HepG2 (cell line): ENCODE results near the gene CPZ. TPM values are rescaled to one million over a fixed set of nuclear protein-coding genes. Genes with fewer than 3 reads are reported as not detected.

Experiments used
- ATAC-seq: fragments of 200-7000 bp; cut with Tn5 transposase; 3 replicates; pipeline ENCODE4 v1.9.1; 2020; ENCODE audit warnings: mild to moderate bottlenecking, moderate library complexity
- BruUV-seq: library from RNA; stranded (reverse); fragments of 400-500 nt; replicated peaks from 2 replicates; lab custom pipeline; 2021; lab: Mats Ljungman, UMichigan
- CTCF ChIA-PET: fragments of 300-600 bp; formaldehyde crosslinking; extraction: SDS; loops from one replicate; lab custom pipeline; 2021; ENCODE audit warnings: low total read pairs, inconsistent platforms, low intra/inter-chr PET ratio; lab: Yijun Ruan, JAX
- POLR2A ChIA-PET: fragments of 350-600 bp; sonication (Branson Sonifier 250); formaldehyde crosslinking; loops from one replicate; lab custom pipeline; 2020; ENCODE audit warnings: antibody characterized with exemption, inconsistent platforms; lab: Yijun Ruan, JAX
- DNase-seq: peaks from one replicate; pipeline ENCODE4 v3.0.0-alpha.2; 2015; ENCODE audit warnings: low spot score
- FAIRE-seq: peaks from 3 replicates; lab custom pipeline; 2011; peaks lifted over from hg19 to GRCh38; lab: Jason Lieb, UNC
- H2AFZ ChIP-seq: one replicate; pipeline ENCODE4 v1.6.1; 2011; ENCODE audit warnings: low read length, inconsistent platforms
- H3K27ac ChIP-seq: fragments of 300-600 bp; 3 replicates; pipeline ENCODE4 v1.8.0; 2011; ENCODE audit warnings: mixed run types, mild to moderate bottlenecking, mixed read lengths, low read length, inconsistent platforms; ENCODE audit not compliant: insufficient read depth; ENCODE audit errors: extremely low read length
- H3K27me3 ChIP-seq, 2 experiments: fragments of 200-600 bp in 1 of 2; 2 replicates in 1 of 2; 3 replicates in 1 of 2; pipeline versions ENCODE4 v1.6.0 to v1.8.0; 2011; ENCODE audit warnings: low read length in 2 of 2, mild to moderate bottlenecking in 2 of 2, moderate library complexity in 2 of 2, inconsistent platforms in 1 of 2; ENCODE audit not compliant: insufficient read depth in 2 of 2, control insufficient read depth in 1 of 2
- H3K36me3 ChIP-seq, 2 experiments: fragments of 200-600 bp in 1 of 2; replicated peaks in 1 of 2; 2 replicates in 1 of 2; 3 replicates in 1 of 2; pipeline versions ENCODE4 v1.5.1 to v1.8.0; 2011; ENCODE audit warnings: low read length in 2 of 2, inconsistent platforms in 1 of 2; ENCODE audit not compliant: insufficient read depth in 2 of 2, control insufficient read depth in 1 of 2
- H3K4me1 ChIP-seq: 2 replicates; pipeline ENCODE4 v1.5.1; 2012; ENCODE audit warnings: low read length, inconsistent platforms; ENCODE audit not compliant: insufficient read depth
- H3K4me2 ChIP-seq: 2 replicates; pipeline ENCODE4 v1.6.0; 2011; ENCODE audit warnings: low read depth, low read length, inconsistent platforms
- H3K4me3 ChIP-seq, 3 experiments: fragments of 200-600 bp in 1 of 3; sonication (generic), shearing (Covaris generic) in 1 of 3; replicated peaks in 1 of 3; 2 replicates each; pipeline ENCODE4 v1.5.1; 2011 to 2016; ENCODE audit warnings: low read length in 3 of 3, inconsistent platforms in 2 of 3, low read depth in 2 of 3, mild to moderate bottlenecking in 2 of 3, control low read depth in 1 of 3, mixed read lengths in 1 of 3; ENCODE audit not compliant: insufficient read depth in 1 of 3
- H3K79me2 ChIP-seq: one replicate; pipeline ENCODE4 v1.6.1; 2011; ENCODE audit warnings: low read length, inconsistent platforms; ENCODE audit not compliant: insufficient read depth
- H3K9ac ChIP-seq: 2 replicates; pipeline ENCODE4 v1.6.0; 2011; ENCODE audit warnings: mild to moderate bottlenecking, low read depth, low read length, inconsistent platforms; ENCODE audit not compliant: insufficient read depth
- H3K9me3 ChIP-seq: 2 replicates; pipeline ENCODE4 v1.5.1; 2012; ENCODE audit warnings: mild to moderate bottlenecking, low read length
- H4K20me1 ChIP-seq: 2 replicates; pipeline ENCODE4 v1.6.0; 2011; ENCODE audit warnings: inconsistent platforms, mild to moderate bottlenecking, low read length, moderate library complexity; ENCODE audit not compliant: insufficient read depth
- AGO2 ChIP-seq: fragments of 200-400 bp; formaldehyde crosslinking; optimal IDR thresholded peaks from 2 replicates; pipeline ENCODE3; 2017; ENCODE audit warnings: mild to moderate bottlenecking, low read depth, low read length, moderate library complexity
- NCOA5 ChIP-seq: sonication (generic); formaldehyde crosslinking; IDR thresholded peaks from 2 replicates; pipeline ENCODE4 v1.4.0; 2020; ENCODE audit warnings: missing genetic modification reagents
- NFKBIZ ChIP-seq: IDR thresholded peaks from 2 replicates; pipeline ENCODE4 v1.6.1; 2018; ENCODE audit warnings: missing genetic modification reagents, missing compliant biosample characterization
- PHF21A ChIP-seq: sonication (generic); formaldehyde crosslinking; IDR thresholded peaks from 2 replicates; pipeline ENCODE4 v1.5.0; 2020; ENCODE audit warnings: mild to moderate bottlenecking, missing genetic modification reagents
- POLR2A ChIP-seq, 2 experiments: IDR thresholded peaks; 2 replicates each; pipeline ENCODE4 v1.6.1; 2011; ENCODE audit warnings: low read depth in 2 of 2, low read length in 2 of 2, mild to moderate bottlenecking in 1 of 2, moderate library complexity in 1 of 2; ENCODE audit not compliant: insufficient read depth in 1 of 2
- TBX2 ChIP-seq: sonication (generic); formaldehyde crosslinking; IDR thresholded peaks from 2 replicates; pipeline ENCODE4 v1.5.0; 2020; ENCODE audit warnings: missing genetic modification reagents, mild to moderate bottlenecking, borderline replicate concordance
- THYN1 ChIP-seq: sonication (generic); formaldehyde crosslinking; IDR thresholded peaks from 2 replicates; pipeline ENCODE4 v1.8.1; 2023; ENCODE audit warnings: low read depth, mild to moderate bottlenecking, moderate library complexity, missing genetic modification reagents, borderline replicate concordance
- ZBTB43 ChIP-seq: sonication (generic); formaldehyde crosslinking; conservative IDR thresholded peaks from 2 replicates; pipeline ENCODE4 v1.4.0; 2020; ENCODE audit warnings: missing genetic modification reagents
- ZIK1 ChIP-seq: sonication (generic); formaldehyde crosslinking; IDR thresholded peaks from 2 replicates; pipeline ENCODE4 v1.5.0; 2020; ENCODE audit warnings: mild to moderate bottlenecking, low read depth, missing genetic modification reagents, borderline replicate concordance
- ZNF30 ChIP-seq: sonication (generic); formaldehyde crosslinking; IDR thresholded peaks from 2 replicates; pipeline ENCODE4 v1.5.0; 2020; ENCODE audit warnings: mild to moderate bottlenecking, missing genetic modification reagents
- ZNF329 ChIP-seq: sonication (generic); formaldehyde crosslinking; IDR thresholded peaks from 2 replicates; pipeline ENCODE4 v1.9.0; 2021; ENCODE audit warnings: low read depth, mild to moderate bottlenecking, missing genetic modification reagents
- ZNF431 ChIP-seq: sonication (generic); formaldehyde crosslinking; IDR thresholded peaks from 2 replicates; pipeline ENCODE4 v1.9.0; 2022; ENCODE audit warnings: missing genetic modification reagents, low read depth, mild to moderate bottlenecking, borderline replicate concordance
- ZNF441 ChIP-seq: sonication (generic); formaldehyde crosslinking; IDR thresholded peaks from 2 replicates; pipeline ENCODE4 v1.7.0; 2021; ENCODE audit warnings: missing genetic modification reagents, borderline replicate concordance
- ZNF530 ChIP-seq: sonication (generic); formaldehyde crosslinking; IDR thresholded peaks from 2 replicates; pipeline ENCODE4 v1.5.0; 2020; ENCODE audit warnings: low read depth, mild to moderate bottlenecking, missing genetic modification reagents
- ZNF605 ChIP-seq: sonication (generic); formaldehyde crosslinking; IDR thresholded peaks from 2 replicates; pipeline ENCODE4 v1.8.0; 2022; ENCODE audit warnings: mild to moderate bottlenecking, missing genetic modification reagents
- WGBS: methylation state at CpG from one replicate; pipeline ENCODE4 v1.1.6; 2017; ENCODE audit warnings: low lambda C conversion rate; 5-methylcytosine and 5-hydroxymethylcytosine counted together
- in situ Hi-C: cut with HindIII; loops from 2 replicates; pipeline ENCODE4 v1.10.0; 2017; ENCODE audit warnings: low pct_unique_long_range_greater_than_20kb; ENCODE audit not compliant: extremely low pct_ligation_motif_present
- intact Hi-C: fragments of 100-400 bp; cut with micrococcal nuclease; formaldehyde crosslinking; loops from one replicate; pipeline ENCODE4 v1.10.0; 2022; ENCODE audit not compliant: unreplicated experiment
- polyA plus RNA-seq, 8 experiments: library from polyadenylated mRNA; depleted of rRNA in 3 of 8; stranded (reverse) in 7 of 8; unstranded in 1 of 8; fragments of >200 nt; fragmentation: Illumina TruSeq in 4 of 8; extraction: Trizol in 4 of 8; gene quantifications; 2 replicates each; pipeline versions ENCODE4 v1.2.1 to v1.2.3, GENCODE V29; 2011 to 2016; ENCODE audit warnings: low read depth in 4 of 8, missing spikeins in 1 of 8, mixed read lengths in 1 of 8; ENCODE audit not compliant: insufficient read depth in 1 of 8
- total RNA-seq, 5 experiments: library from RNA; depleted of rRNA; stranded (reverse); fragments of >200 nt; fragmentation: Illumina TruSeq; extraction: Trizol; gene quantifications; 2 replicates each; pipeline ENCODE4 v1.2.3, GENCODE V29; 2016; ENCODE audit warnings: low read depth in 1 of 5

Gene CPZ
- total and polyA plus RNA-seq, 2 of the 13 experiments (the other 11 are each of a cell fraction or from before 2014, with no cell fraction given): 0.58 to 0.61 TPM

GRCh38 chr4:8618421-8618820, 25.9 kb downstream of the CPZ start:
- H3K4me2 ChIP-seq: no peak overlapping the region
- no peak overlapping the region for H3K9ac ChIP-seq
- no peaks in the 10 kb centered on the region for H3K79me2 ChIP-seq
- DNase-seq: no peak
- WGBS: 38% methylated on average over 4 of the region's 15 CpGs
- ChIA-PET CTCF (no interaction called here), POLR2A (no interaction called here)
- in situ Hi-C loops: no loop called here
- ATAC-seq: no peak
- TF ChIP-seq ZNF431 (CRISPR knock-in tag) (no peak), ZNF441 (CRISPR knock-in tag) (no peak), ZNF530 (CRISPR knock-in tag) (no peak), ZNF329 (CRISPR knock-in tag) (no peak), AGO2 (no peak)
- FAIRE-seq: no peak
- H2AFZ ChIP-seq: no peak overlapping the region
- H4K20me1 ChIP-seq: no peaks in the 10 kb centered on the region
- no TSS peak for BruUV-seq
- H3K27me3 ChIP-seq: peaks cover 12 to 64% of the 10 kb centered on the region in 2 experiments
- H3K9me3 ChIP-seq: no peaks in the 10 kb centered on the region
- no peaks in the 10 kb centered on the region for H3K4me1 ChIP-seq
- no peaks in the 10 kb centered on the region for H3K36me3 ChIP-seq
- no peak overlapping the region for H3K27ac ChIP-seq
- no peak overlapping the region for H3K4me3 ChIP-seq
- intact Hi-C loops: no loop called here

- intact Hi-C loops (no loop called here), in situ Hi-C loops (no loop called here)
- Histone ChIP-seq H3K27me3 (peaks cover 7 to 58% of the 10 kb centered on the region in 2 experiments), H3K79me2 (no peaks in the 10 kb centered on the region), H3K27ac (no peak overlapping the region), H3K9ac (no peak overlapping the region), H3K4me2 (no peak overlapping the region), H3K9me3 (no peaks in the 10 kb centered on the region), H3K36me3 (no peaks in the 10 kb centered on the region), H3K4me1 (no peaks in the 10 kb centered on the region), H4K20me1 (no peaks in the 10 kb centered on the region), H2AFZ (no peak overlapping the region), H3K4me3 (no peak overlapping the region)
- DNase-seq (no peak), ATAC-seq (no peak), FAIRE-seq (no peak)
- ChIA-PET POLR2A (no interaction called here), CTCF (no interaction called here)
- TF ChIP-seq THYN1 (CRISPR knock-in tag) (no peak), ZBTB43 (CRISPR knock-in tag) (no peak), PHF21A (CRISPR knock-in tag) (no peak), ZNF30 (CRISPR knock-in tag) (no peak), NFKBIZ (CRISPR knock-in tag) (no peak), NCOA5 (CRISPR knock-in tag) (no peak), TBX2 (CRISPR knock-in tag) (no peak), ZIK1 (CRISPR knock-in tag) (no peak), ZNF605 (CRISPR knock-in tag) (no peak), POLR2A (IDR thresholded peaks at IDR 0.05; ENCODE audit: insufficient read depth in 1 of 2, low read depth in 2 of 2, low read length in 2 of 2) (no peak)
- no TSS peak for BruUV-seq
- 30% methylated on average over 8 of the region's 28 CpGs for WGBS
Observed at GRCh38 chr4:8618961-8619720, 26.6 kb downstream of the CPZ start.
